PC-3 (cell line): ENCODE measurements around the gene ZBTB37. TPM values are rescaled to one million over a fixed set of nuclear protein-coding genes. Genes with fewer than 3 reads are reported as not detected.
A peak's percentile ranks its signal among the peaks of the same experiment; 100 is the strongest.

Experiments used
- ATAC-seq: fragments of 200-7000 bp; cut with Tn5 transposase; 2 replicates; pipeline ENCODE4 v1.9.1; 2020; ENCODE audit warnings: mild to moderate bottlenecking, moderate library complexity
- BruUV-seq: library from RNA; stranded (reverse); fragments of 400-500 nt; replicated peaks from 2 replicates; lab custom pipeline; 2021; lab: Mats Ljungman, UMichigan
- CTCF ChIA-PET: fragments of 300-600 bp; sonication (Branson Sonifier 250); formaldehyde crosslinking; loops from one replicate; lab custom pipeline; 2022; ENCODE audit warnings: antibody characterized with exemption; lab: Charles Lee
- POLR2A ChIA-PET: fragments of 300-600 bp; sonication (Branson Sonifier 250); formaldehyde crosslinking; loops from one replicate; lab custom pipeline; 2022; ENCODE audit warnings: antibody characterized with exemption; ENCODE audit not compliant: unreplicated experiment; lab: Charles Lee
- DNase-seq: peaks from one replicate; pipeline ENCODE4 v3.0.0-alpha.2; 2015
- H2AFZ ChIP-seq: fragments of 300-600 bp; sonication (generic); 2 replicates; pipeline ENCODE4 v1.6.0; 2016; ENCODE audit warnings: antibody characterized with exemption, low read length
- H3F3A ChIP-seq: fragments of 300-600 bp; sonication (generic); one replicate; pipeline ENCODE4 v1.6.0; 2017; ENCODE audit warnings: antibody characterized with exemption, low read length, control low read depth, mild to moderate bottlenecking; ENCODE audit not compliant: unreplicated experiment
- H3K27ac ChIP-seq: fragments of 300-600 bp; sonication (generic); 2 replicates; pipeline ENCODE4 v1.5.1; 2016; ENCODE audit warnings: mild to moderate bottlenecking, low read length
- H3K27me3 ChIP-seq: fragments of 300-600 bp; sonication (generic); 2 replicates; pipeline ENCODE4 v1.6.1; 2016; ENCODE audit warnings: low read length, mixed read lengths
- H3K36me3 ChIP-seq: fragments of 300-600 bp; sonication (generic); 2 replicates; pipeline ENCODE4 v1.6.1; 2016; ENCODE audit warnings: low read depth, mixed run types, low read length, mixed read lengths
- H3K4me1 ChIP-seq: fragments of 300-600 bp; sonication (generic); 2 replicates; pipeline ENCODE4 v1.5.1; 2016; ENCODE audit warnings: low read length; ENCODE audit not compliant: insufficient read depth
- H3K4me2 ChIP-seq: fragments of 300-600 bp; sonication (generic); 2 replicates; pipeline ENCODE4 v1.6.0; 2016; ENCODE audit warnings: low read length
- H3K4me3 ChIP-seq: fragments of 300-600 bp; sonication (generic); 2 replicates; pipeline ENCODE4 v1.5.1; 2016; ENCODE audit warnings: mild to moderate bottlenecking, low read length, mixed read lengths
- H3K79me2 ChIP-seq: fragments of 300-600 bp; sonication (generic); 2 replicates; pipeline ENCODE4 v1.6.1; 2017; ENCODE audit warnings: low read length, mixed read lengths
- H3K9ac ChIP-seq: fragments of 300-600 bp; sonication (generic); 2 replicates; pipeline ENCODE4 v1.6.0; 2016; ENCODE audit warnings: mild to moderate bottlenecking, low read length
- H3K9me2 ChIP-seq: fragments of 300-600 bp; sonication (generic); replicated peaks from 2 replicates; pipeline ENCODE4 v1.6.1; 2016; ENCODE audit warnings: mixed run types, low read length, mixed read lengths
- H3K9me3 ChIP-seq: fragments of 300-600 bp; sonication (generic); 2 replicates; pipeline ENCODE4 v1.6.1; 2016; ENCODE audit warnings: low read length, mixed read lengths
- H4K20me1 ChIP-seq: fragments of 300-600 bp; sonication (generic); 2 replicates; pipeline ENCODE4 v1.6.1; 2016; ENCODE audit warnings: low read length, mixed read lengths
- CTCF ChIP-seq: fragments of 300-600 bp; sonication (generic); conservative IDR thresholded peaks from 2 replicates; pipeline ENCODE4 v1.5.1; 2017; ENCODE audit warnings: antibody characterized with exemption, low read depth, mild to moderate bottlenecking, low read length
- EZH2 ChIP-seq: fragments of 300-600 bp; sonication (generic); IDR thresholded peaks from one replicate; pipeline ENCODE4 v1.6.1; 2017; ENCODE audit warnings: antibody characterized with exemption, mild to moderate bottlenecking, low read length; ENCODE audit not compliant: unreplicated experiment
- EZH2phosphoT487 ChIP-seq: fragments of 300-600 bp; sonication (generic); IDR thresholded peaks from 2 replicates; pipeline ENCODE4 v1.6.1; 2018; ENCODE audit warnings: mild to moderate bottlenecking, antibody characterized with exemption, low read length, borderline replicate concordance
- intact Hi-C: fragments of 100-400 bp; cut with micrococcal nuclease; formaldehyde crosslinking; loops from 2 replicates; pipeline ENCODE4 v1.9.0; 2023
- total RNA-seq: library from RNA; depleted of rRNA; stranded (reverse); fragments of >200 nt; gene quantifications from 2 replicates; pipeline ENCODE4 v1.2.3, GENCODE V29; 2014

Gene ZBTB37
- total RNA-seq, 1 experiment from 2014 or later = 1.5 TPM

DNA sequence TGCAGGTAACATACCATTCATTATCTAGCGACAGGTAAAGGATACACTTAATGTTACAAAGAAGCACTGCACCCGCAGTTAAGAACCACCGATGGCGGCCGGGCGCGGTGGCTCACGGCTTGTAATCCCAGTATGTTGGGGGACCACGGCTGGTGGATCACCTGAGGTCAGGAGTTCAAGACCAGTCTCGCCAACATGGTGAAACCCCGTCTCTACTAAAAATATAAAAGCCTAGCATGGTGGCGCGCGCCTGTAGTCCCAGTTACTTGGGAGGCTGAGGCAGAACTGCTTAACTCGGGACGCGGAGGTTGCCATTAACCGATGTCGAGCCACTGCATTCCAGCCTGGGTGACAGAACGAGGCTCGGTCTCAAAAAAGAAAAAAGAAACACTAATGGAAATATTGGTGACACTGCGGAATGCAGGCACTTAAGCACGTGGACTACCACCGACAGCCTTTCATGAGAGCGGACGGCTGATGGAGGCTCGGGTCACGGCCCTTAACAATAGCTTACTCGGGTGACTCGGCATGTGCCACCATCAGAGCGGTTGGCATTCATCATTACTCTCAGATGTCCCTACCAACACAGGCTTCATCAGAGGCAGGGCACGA, 933 bp upstream of the ZBTB37 start:
- DNase-seq (no peak), ATAC-seq (no peak)
- Histone ChIP-seq H3K4me2 (peak overlapping the region; percentile 99), H3K79me2 (peaks cover 29% of the 10 kb centered on the region), H4K20me1 (peaks cover 44% of the 10 kb centered on the region), H3K4me1 (peaks cover 19% of the 10 kb centered on the region), H3K36me3 (peaks cover 51% of the 10 kb centered on the region), H3K9me3 (no peaks in the 10 kb centered on the region), H3K27me3 (no peaks in the 10 kb centered on the region), H3K27ac (peak overlapping the region; percentile 67), H3K9ac (peak overlapping the region; percentile 99), H3K9me2 (no peaks in the 10 kb centered on the region), H3F3A (peaks cover 35% of the 10 kb centered on the region), H2AFZ (no peak overlapping the region), H3K4me3 (peak overlapping the region; percentile 100)
- BruUV-seq = TSS peak; percentile 68
- CTCF ChIA-PET = no interaction called here
- no peak for TF ChIP-seq EZH2phosphoT487
- TF ChIP-seq CTCF = no peak
- no peak for TF ChIP-seq EZH2
- intact Hi-C loops = no loop called here
- POLR2A ChIA-PET = no interaction called here

DNA sequence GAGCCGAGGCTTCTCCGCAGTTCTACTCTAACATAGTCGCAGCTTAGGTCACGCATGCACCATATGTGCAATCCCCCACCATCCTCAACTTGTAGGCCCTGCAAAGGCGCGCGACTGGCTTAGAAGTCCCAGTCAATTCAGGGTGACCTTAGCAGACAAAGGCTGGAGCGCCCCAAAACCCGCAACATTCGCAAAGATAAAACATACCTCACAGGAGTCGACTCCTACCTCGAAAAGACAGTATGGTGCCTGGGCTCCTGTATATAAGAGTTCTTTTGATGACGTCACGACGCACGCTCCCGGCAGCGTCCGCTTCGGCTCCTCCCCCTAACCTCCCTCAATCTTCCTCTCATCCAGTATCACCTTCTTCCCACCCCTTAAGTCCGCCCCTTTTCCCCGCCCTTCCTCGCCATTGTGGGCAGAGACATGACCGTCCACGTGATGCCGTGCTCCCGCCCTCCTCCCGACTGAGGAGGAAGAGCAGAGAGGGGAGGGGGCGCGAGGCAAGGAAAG, 371 bp upstream of the ZBTB37 start, which contains the start of gene GAS5:
TSS of gene GAS5 (minus strand) at position 237 of the 513 bp plus-strand sequence.
- CTCF ChIA-PET = no interaction called here
- Histone ChIP-seq H3K27ac (peak within 1 kb of the TSS; percentile 85), H3K9me3 (no peaks in the 10 kb centered on the region), H3K36me3 (peaks cover 48% of the 10 kb centered on the region), H3K27me3 (no peaks in the 10 kb centered on the region), H3K9ac (peak within 1 kb of the TSS; percentile 99), H3F3A (peaks cover 35% of the 10 kb centered on the region), H3K4me2 (peak within 1 kb of the TSS; percentile 99), H3K4me1 (peaks cover 19% of the 10 kb centered on the region), H2AFZ (peak within 1 kb of the TSS; percentile 84), H3K79me2 (peaks cover 29% of the 10 kb centered on the region), H3K4me3 (peak within 1 kb of the TSS; percentile 100), H3K9me2 (no peaks in the 10 kb centered on the region), H4K20me1 (peaks cover 43% of the 10 kb centered on the region)
- intact Hi-C loops = loop anchor here (1.0 kb wide), 1 partner anchor 44 kb away; the partner anchor contains the start of genes CENPL and DARS2
- BruUV-seq = no TSS peak
- TF ChIP-seq EZH2phosphoT487 (no peak), EZH2 (no peak)
- POLR2A ChIA-PET = interaction anchor here (0.5 to 1.0 kb wide), 8 partner anchors 24 to 820 kb away, joined by 3 to 24 read pairs (median 5); no protein-coding TSS in a partner anchor
- ATAC-seq (peak; percentile 85), DNase-seq (peak; percentile 97)

GRCh38 chr1:173869021-173869359, 810 bp downstream of the ZBTB37 start:
- TSS peak; percentile 62 for BruUV-seq
- Histone ChIP-seq H3K9me2 (no peaks in the 10 kb centered on the region), H2AFZ (peak overlapping the region; percentile 84), H3K27me3 (no peaks in the 10 kb centered on the region), H3K79me2 (peaks cover 29% of the 10 kb centered on the region), H3K4me1 (peaks cover 19% of the 10 kb centered on the region), H3K9ac (peak overlapping the region; percentile 99), H3K27ac (peak overlapping the region; percentile 85), H3K4me3 (peak overlapping the region; percentile 100), H3K4me2 (peak overlapping the region; percentile 97), H3K9me3 (no peaks in the 10 kb centered on the region), H3K36me3 (peaks cover 36% of the 10 kb centered on the region), H3F3A (peaks cover 24% of the 10 kb centered on the region), H4K20me1 (peaks cover 33% of the 10 kb centered on the region)
- ATAC-seq (no peak; the same call in 1 of the 2 replicates), DNase-seq (no peak)
- ChIA-PET CTCF (no interaction called here), POLR2A (no interaction called here)
- intact Hi-C loops = no loop called here
- TF ChIP-seq EZH2 = no peak
- TF ChIP-seq CTCF = no peak
- no peak for TF ChIP-seq EZH2phosphoT487
